Hypothalamus (tissue), 51 donors: ENCODE results near the gene NFX1.

Source experiments
- DNase-seq, 51 donors: peaks; one replicate each; lab custom pipeline; 2025; lab: John Stamatoyannopoulos, UW

The NFX1 gene

GRCh38 chr9:33265211-33265865 lies 25.0 kb upstream of the NFX1 start:
- no peak for DNase-seq

GRCh38 chr9:33267151-33267767 lies 23.1 kb upstream of the NFX1 start:
- no peak for DNase-seq

GRCh38 chr9:33270146-33270545 lies 20.2 kb upstream of the NFX1 start:
- DNase-seq = no peak

GRCh38 chr9:33272061-33272460 lies 18.3 kb upstream of the NFX1 start:
- no peak for DNase-seq

- no peak for DNase-seq
Measured at GRCh38 chr9:33273266-33273971, 16.9 kb upstream of the NFX1 start.

- no peak for DNase-seq
Measured at GRCh38 chr9:33273972-33274328, 16.4 kb upstream of the NFX1 start.

GRCh38 chr9:33277484-33277883 lies 12.8 kb upstream of the NFX1 start:
- DNase-seq = no peak

- DNase-seq = no peak
Measured at GRCh38 chr9:33285502-33285901, 4.8 kb upstream of the NFX1 start.

GRCh38 chr9:33287087-33287490 lies 3.2 kb upstream of the NFX1 start:
- peak in 23 of 51 donors; percentile 4 to 51 (median 22) for DNase-seq

- DNase-seq = no peak
Measured at GRCh38 chr9:33288235-33288634, 2.1 kb upstream of the NFX1 start.

GRCh38 chr9:33288828-33289483 lies 1.4 kb upstream of the NFX1 start:
- peak in 2 of 51 donors; percentile 1 to 5 for DNase-seq

GRCh38 chr9:33289496-33289895 lies 820 bp upstream of the NFX1 start:
- DNase-seq = peak in 3 of 51 donors; percentile 4 to 55 (median 8)

GRCh38 chr9:33289936-33290246 lies 425 bp upstream of the NFX1 start:
- peak in 2 of 51 donors; percentile 65 to 81 for DNase-seq

GRCh38 chr9:33291031-33291397 lies 698 bp downstream of the NFX1 start:
- peak in 1 of 51 donors; percentile 30 for DNase-seq

- no peak for DNase-seq
Measured at GRCh38 chr9:33291901-33292300, 1.6 kb downstream of the NFX1 start.

- DNase-seq = no peak
Measured at GRCh38 chr9:33293782-33294181, 3.5 kb downstream of the NFX1 start.

GRCh38 chr9:33294670-33295432 lies 4.5 kb downstream of the NFX1 start:
- DNase-seq = no peak

- DNase-seq = no peak
Measured at GRCh38 chr9:33295571-33295970, 5.3 kb downstream of the NFX1 start.

GRCh38 chr9:33297432-33297831 lies 7.1 kb downstream of the NFX1 start:
- peak in 27 of 51 donors; percentile 2 to 50 (median 18) for DNase-seq

- no peak for DNase-seq
Measured at GRCh38 chr9:33300546-33300945, 10.2 kb downstream of the NFX1 start.

GRCh38 chr9:33304362-33304761 lies 14.0 kb downstream of the NFX1 start:
- DNase-seq = no peak
